T follicular helper cell (primary cell): Measurements from ENCODE around the gene SLC25A17.
"Not testable (repeated sequence)": the region's sequence is repeated elsewhere in the genome, so short reads cannot be mapped to it uniquely, and the experiment has no call there.

Experiments used
- DNase-seq: peaks from one replicate; pipeline ENCODE4 v3.0.0-alpha.2; 2020; ENCODE audit warnings: low read depth

SLC25A17 gene

GRCh38 chr22:40818192-40818746 lies 877 bp downstream of the SLC25A17 start:
- DNase-seq, result no peak

GRCh38 chr22:40817737-40818136 lies 1.4 kb downstream of the SLC25A17 start:
- DNase-seq, result no peak

GRCh38 chr22:40813912-40814315 lies 5.2 kb downstream of the SLC25A17 start:
- no peak for DNase-seq

GRCh38 chr22:40808018-40808841 lies 10.9 kb downstream of the SLC25A17 start:
- no peak for DNase-seq

GRCh38 chr22:40806711-40807110 lies 12.4 kb downstream of the SLC25A17 start:
- DNase-seq, result no peak

- DNase-seq, result no peak
Observed at GRCh38 chr22:40805699-40806203, 13.4 kb downstream of the SLC25A17 start.

- DNase-seq, result no peak
Observed at GRCh38 chr22:40805239-40805638, 13.9 kb downstream of the SLC25A17 start.

GRCh38 chr22:40803321-40803720 lies 15.8 kb downstream of the SLC25A17 start:
- DNase-seq, result no peak

GRCh38 chr22:40799008-40799407 lies 20.1 kb downstream of the SLC25A17 start:
- no peak for DNase-seq

GRCh38 chr22:40797427-40797826 lies 21.7 kb downstream of the SLC25A17 start:
- DNase-seq, result no peak

- DNase-seq, result no peak
Observed at GRCh38 chr22:40792451-40792850, 26.7 kb downstream of the SLC25A17 start.

- DNase-seq, result no peak
Observed at GRCh38 chr22:40791241-40791640, 27.9 kb downstream of the SLC25A17 start.

GRCh38 chr22:40789131-40789530 lies 30.0 kb downstream of the SLC25A17 start:
- no peak for DNase-seq

- DNase-seq, result no peak
Observed at GRCh38 chr22:40782521-40782920, 36.6 kb downstream of the SLC25A17 start.

- DNase-seq, result not testable (repeated sequence)
Observed at GRCh38 chr22:40781749-40782148, 37.4 kb downstream of the SLC25A17 start.

- no peak for DNase-seq
Observed at GRCh38 chr22:40769761-40770160, 49.4 kb downstream of the SLC25A17 start.

- DNase-seq, result no peak
Observed at GRCh38 chr22:40768206-40768605, 50.9 kb downstream of the SLC25A17 start.

- no peak for DNase-seq
Observed at GRCh38 chr22:40766956-40767355, 52.2 kb downstream of the SLC25A17 start.

GRCh38 chr22:40764763-40765441 lies 54.2 kb downstream of the SLC25A17 start:
- DNase-seq, result no peak

- no peak for DNase-seq
Observed at GRCh38 chr22:40759294-40759840, 59.8 kb downstream of the SLC25A17 start.

GRCh38 chr22:40758851-40759250 lies 60.3 kb downstream of the SLC25A17 start:
- not testable (repeated sequence) for DNase-seq

GRCh38 chr22:40758390-40758789 lies 60.8 kb downstream of the SLC25A17 start:
- no peak for DNase-seq
